LHCN-M2 (cell line): ENCODE results near the gene SUMF2. TPM values are rescaled to one million over a fixed set of nuclear protein-coding genes. Genes with fewer than 3 reads are reported as not detected.
A peak's percentile ranks its signal among the peaks of the same experiment; 100 is the strongest.
"Not testable (repeated sequence)": the region's sequence is repeated elsewhere in the genome, so short reads cannot be mapped to it uniquely, and the experiment has no call there.

Experiments
- DNase-seq: peaks from one replicate; pipeline ENCODE4 v3.0.0-alpha.2; 2012; ENCODE audit warnings: low read depth
- total RNA-seq: library from RNA; depleted of rRNA; stranded (reverse); fragments of >200 nt; gene quantifications from 2 replicates; pipeline ENCODE4 v1.2.3, GENCODE V29; 2014

SUMF2 gene
- total RNA-seq, 1 experiment from 2014 or later, result 252 TPM

DNA sequence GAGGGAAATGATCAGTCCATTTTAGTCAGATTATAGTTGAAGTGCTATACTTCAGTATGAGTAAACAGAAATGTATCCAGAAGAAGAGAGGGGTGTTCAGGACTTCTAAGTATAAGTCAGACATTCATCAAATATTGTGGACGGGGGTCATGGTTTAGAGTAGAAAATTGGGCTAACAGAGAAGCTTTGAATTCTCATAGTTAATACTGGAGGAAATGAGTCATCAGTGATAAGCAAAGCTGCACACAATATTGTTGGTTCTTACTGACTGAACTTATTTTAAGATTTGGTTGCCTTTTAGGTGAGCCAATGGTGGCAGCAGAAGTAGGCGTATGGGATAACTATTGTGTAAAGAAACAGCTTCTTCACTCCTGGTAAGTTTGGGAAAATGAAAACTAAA, 1.7 kb upstream of the SUMF2 start:
- peak; percentile 76 for DNase-seq

DNA sequence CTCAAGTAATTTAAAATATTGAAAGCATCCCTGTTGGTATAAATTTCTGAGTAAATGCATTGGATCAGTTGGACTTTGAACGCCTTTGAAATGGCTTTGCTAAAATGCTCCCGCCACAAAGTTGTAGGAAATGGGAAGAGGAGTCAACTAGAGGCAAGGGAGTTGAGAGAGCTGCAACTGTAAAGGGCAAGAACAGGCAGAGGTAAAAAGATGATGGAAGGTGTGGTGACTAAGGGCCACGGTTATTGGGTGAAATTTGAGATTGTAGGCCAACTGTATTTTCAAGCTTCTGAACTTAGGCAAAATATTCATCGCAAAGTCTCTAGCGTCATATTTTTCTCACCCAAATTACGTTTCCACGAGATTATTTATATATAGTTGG, 595 bp upstream of the SUMF2 start:
- no peak for DNase-seq

GRCh38 chr7:56066376-56066775, 2.3 kb downstream of the SUMF2 start:
- DNase-seq, result not testable (repeated sequence)

- DNase-seq, result peak; percentile 81
Measured at GRCh38 chr7:56074371-56074791, 10.3 kb downstream of the SUMF2 start.

DNA sequence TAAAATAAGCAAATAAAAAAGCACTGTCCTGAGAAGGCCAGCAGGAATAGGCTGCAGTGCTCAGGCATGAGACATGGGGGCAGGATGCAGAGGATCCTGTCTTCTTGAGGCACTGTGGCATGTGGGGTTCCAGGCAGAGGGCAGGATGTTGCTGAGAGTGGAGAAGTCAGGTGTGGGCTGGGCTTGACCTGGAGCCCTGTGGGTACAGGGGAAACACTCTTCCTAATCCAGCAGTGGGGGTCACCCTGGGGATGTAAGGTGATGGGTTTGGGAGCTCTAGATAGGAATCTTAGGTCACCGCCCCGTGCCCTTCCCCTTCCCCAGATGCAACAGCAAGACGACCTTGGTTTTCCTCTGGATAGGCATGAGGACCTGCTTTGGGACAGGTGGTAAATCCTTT, 13.6 kb downstream of the SUMF2 start:
- no peak for DNase-seq

DNA sequence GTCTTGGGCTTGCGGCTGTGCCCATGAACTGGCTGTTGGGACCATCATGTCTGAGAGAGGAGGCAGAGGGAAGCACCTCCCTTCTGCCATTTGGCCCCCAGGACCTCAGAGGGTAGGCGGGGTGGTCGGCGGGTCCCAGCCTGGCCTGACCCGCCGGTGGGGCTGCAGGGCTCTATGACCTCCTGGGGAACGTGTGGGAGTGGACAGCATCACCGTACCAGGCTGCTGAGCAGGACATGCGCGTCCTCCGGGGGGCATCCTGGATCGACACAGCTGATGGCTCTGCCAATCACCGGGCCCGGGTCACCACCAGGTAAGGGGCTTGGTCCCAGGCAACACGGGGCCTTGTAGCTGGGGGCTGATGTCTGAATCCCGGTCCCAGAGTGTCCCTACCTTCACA, 14.1 kb downstream of the SUMF2 start:
- no peak for DNase-seq

GRCh38 chr7:56079450-56080185, 15.5 kb downstream of the SUMF2 start:
- DNase-seq, result peak; percentile 46

- DNase-seq, result not testable (repeated sequence)
Measured at GRCh38 chr7:56080726-56081435, 16.8 kb downstream of the SUMF2 start.

GRCh38 chr7:56081626-56082340, 17.7 kb downstream of the SUMF2 start:
- DNase-seq, result no peak

GRCh38 chr7:56083150-56083785, 19.2 kb downstream of the SUMF2 start:
- no peak for DNase-seq

DNA sequence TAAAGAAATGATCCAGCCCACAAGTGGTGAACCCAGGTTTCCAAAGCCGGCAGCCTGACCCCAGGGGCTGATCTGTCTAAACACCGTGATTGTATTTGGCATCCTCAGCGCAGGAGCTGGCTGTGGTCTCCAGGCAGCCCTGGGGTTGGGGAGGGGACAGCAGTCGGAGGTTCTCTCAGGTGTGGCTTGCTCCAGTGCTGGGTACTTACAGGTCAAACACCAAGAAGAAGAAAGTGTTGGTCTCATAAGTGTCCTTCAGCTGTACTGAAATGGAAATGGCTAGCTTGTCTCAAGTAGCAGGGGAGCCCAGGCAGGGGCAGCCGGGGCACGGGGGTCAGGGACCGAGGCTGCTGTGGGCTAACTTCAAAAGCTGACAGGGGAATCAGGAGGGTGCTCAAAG, 22.7 kb downstream of the SUMF2 start:
- no peak for DNase-seq

GRCh38 chr7:56087445-56087844, 23.4 kb downstream of the SUMF2 start:
- DNase-seq, result no peak

- no peak for DNase-seq
Measured at GRCh38 chr7:56091591-56091990, 27.5 kb downstream of the SUMF2 start.

- DNase-seq, result not testable (repeated sequence)
Measured at GRCh38 chr7:56092388-56092787, 28.3 kb downstream of the SUMF2 start.

DNA sequence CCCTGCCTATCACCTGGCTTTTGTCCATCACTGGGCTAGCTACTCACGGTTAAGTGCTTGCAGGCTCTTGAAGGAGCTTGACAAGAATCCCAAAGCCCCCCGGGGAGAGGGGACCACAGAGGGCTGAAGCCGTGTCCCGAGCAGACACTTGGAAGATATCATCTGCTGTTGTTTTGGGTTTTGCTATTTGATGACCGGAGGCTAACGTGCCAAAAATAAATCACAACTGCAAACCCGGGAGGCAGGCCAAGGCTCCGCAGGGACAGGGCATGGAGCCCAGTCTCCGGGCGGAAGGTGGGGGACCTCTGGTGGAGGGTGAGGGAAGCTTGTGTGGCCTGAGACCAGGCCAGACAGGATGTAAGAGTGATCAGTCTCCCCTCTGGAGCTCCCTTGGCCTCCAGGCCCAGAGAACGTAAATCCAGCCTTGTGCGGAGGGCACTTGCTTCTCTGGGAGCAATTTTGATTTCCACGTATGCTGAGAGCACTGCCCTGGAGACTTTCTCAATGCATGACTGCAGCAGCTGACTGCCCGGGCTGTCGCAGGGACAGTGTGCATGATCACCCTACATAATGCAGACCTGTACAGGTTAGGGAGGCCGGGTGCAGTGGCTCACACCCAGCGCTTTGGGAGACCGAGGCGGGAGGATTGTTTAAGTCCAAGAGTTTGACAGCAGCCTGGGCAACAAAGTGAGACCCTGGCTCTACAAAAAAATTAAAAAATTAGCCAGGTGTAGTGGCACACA, 28.9 kb downstream of the SUMF2 start, which contains the start of gene PHKG1:
Gene PHKG1, minus strand, starts transcription at position 164 of the 743 bp plus-strand sequence. CDS start 4,011 bp downstream, outside the sequence.
- peak; percentile 83 for DNase-seq

- peak; percentile 73 for DNase-seq
Measured at GRCh38 chr7:56097700-56098099, 33.6 kb downstream of the SUMF2 start.

GRCh38 chr7:56098187-56099008, 34.3 kb downstream of the SUMF2 start:
- DNase-seq, result not testable (repeated sequence)

DNA sequence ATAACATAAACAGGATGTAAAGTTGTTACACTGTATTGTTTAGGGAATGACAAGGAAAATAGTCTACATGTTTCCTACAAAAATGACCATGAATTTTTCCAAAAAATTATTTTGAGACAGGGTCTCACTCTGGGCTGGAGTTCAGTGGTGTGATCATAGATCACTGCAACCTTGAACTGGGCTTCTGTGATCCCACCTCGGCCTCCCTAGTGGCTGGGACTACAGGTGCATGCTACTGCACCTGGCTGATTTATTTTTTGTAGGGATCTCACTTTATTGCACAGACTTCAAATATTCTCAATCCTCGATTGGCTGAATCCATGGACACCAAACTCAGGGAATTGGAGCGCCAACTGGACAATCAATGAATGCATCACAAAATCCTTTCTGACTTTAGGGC, 35.6 kb downstream of the SUMF2 start:
- no peak for DNase-seq

- DNase-seq, result not testable (repeated sequence)
Measured at GRCh38 chr7:56104138-56104537, 40.1 kb downstream of the SUMF2 start.

GRCh38 chr7:56105508-56105907, 41.4 kb downstream of the SUMF2 start:
- DNase-seq, result peak; percentile 74
